Right lobe of liver (tissue), 6 donors: Measurements from ENCODE around the gene SEMA3B. TPM values are rescaled to one million over a fixed set of nuclear protein-coding genes. Genes with fewer than 3 reads are reported as not detected.

ENCODE experiments used
- ATAC-seq, 4 donors: fragments of 200-7000 bp; cut with Tn5 transposase; one replicate each; pipeline ENCODE4 v1.9.1; 2020; ENCODE audit warnings: mild to moderate bottlenecking in 4 of 4, moderate library complexity in 4 of 4
- DNase-seq, 3 donors: peaks; one replicate each; pipeline ENCODE4 v3.0.0-alpha.2; 2020
- H3K27ac ChIP-seq, 3 donors: fragments of 200-600 bp; one replicate each; pipeline ENCODE4 v1.8.0; 2022
- H3K27me3 ChIP-seq, 2 donors: fragments of 200-600 bp; one replicate each; pipeline ENCODE4 v1.8.0; 2022
- H3K36me3 ChIP-seq, 4 donors: fragments of 200-600 bp; sonication (generic) in 1 of 4; one replicate each; pipeline versions ENCODE4 v1.5.1 to v1.8.0; 2017 to 2022; ENCODE audit warnings: control low read depth in 1 of 4
- H3K4me1 ChIP-seq, 4 donors: fragments of 200-600 bp; sonication (generic) in 1 of 4; one replicate each; pipeline versions ENCODE4 v1.5.1 to v1.8.0; 2017 to 2022; ENCODE audit warnings: control low read depth in 1 of 4
- H3K4me3 ChIP-seq, 3 donors: fragments of 200-600 bp; one replicate each; pipeline ENCODE4 v1.8.0; 2022
- H3K9me3 ChIP-seq, 4 donors: fragments of 200-600 bp; sonication (generic) in 1 of 4; one replicate each; pipeline versions ENCODE4 v1.5.1 to v1.8.0; 2017 to 2022; ENCODE audit warnings: control low read depth in 1 of 4
- POLR2A ChIP-seq: fragments of 450-650 bp; IDR thresholded peaks from one replicate; pipeline ENCODE4 v1.6.1; 2017; ENCODE audit warnings: antibody characterized with exemption, mild to moderate bottlenecking
- WGBS: methylation state at CpG from one replicate; pipeline ENCODE4 v1.1.6; 2018; ENCODE audit warnings: low coverage, low lambda C conversion rate; ENCODE audit not compliant: insufficient coverage; ENCODE audit errors: missing lambda C conversion rate; 5-methylcytosine and 5-hydroxymethylcytosine counted together
- intact Hi-C, 2 donors: fragments of 100-400 bp; cut with DNase I; formaldehyde crosslinking; loops; one replicate each; pipeline versions ENCODE4 v1.11.2 to v1.14.1; 2022
- total RNA-seq, 6 experiments: library from RNA; depleted of rRNA in 2 of 6; stranded (reverse); fragments of >200 nt in 2 of 6; fragmentation: NEBNext Ultra II Directional in 3 of 6; extraction: Animal tissue kit (Norgen Biotek cat#: 25700) in 3 of 6; gene quantifications; one replicate each; pipeline versions ENCODE4 v1.1.0 to v1.2.4, GENCODE V29; 2016 to 2023
- TF ChIP-seq, protein P1 (sequence below), 4 donors: fragments of 200-600 bp in 3 of 4; fragments of 450-650 bp in 1 of 4; IDR thresholded peaks; one replicate each; pipeline versions ENCODE4 v1.5.1 to v1.8.0; 2016 to 2022; ENCODE audit warnings: antibody characterized with exemption in 4 of 4, mild to moderate bottlenecking in 2 of 4
- donor health status: DM: no; HTN: yes; CAD: no.
- donor health status: DM: no; HTN: no; CAD: no.
- donor health status: DM: no; HTN: no; CAD: no.
- donor health status: DM: no; HTN: yes; CAD: no.
- donor health status: DM: no; HTN: yes; CAD: no.

The SEMA3B gene
- total RNA-seq, 6 experiments from 2014 or later: 1.7 to 4.5 (median 2.6) TPM

- no peaks in the 10 kb centered on the region for H3K36me3 ChIP-seq
- H3K4me3 ChIP-seq: no peak overlapping the region
- intact Hi-C loops: loop anchor here (5.0 kb wide), 4 partner anchors 47 to 82 kb away; partner anchors contain the start of genes GNAT1 (in 1 of the 2), HYAL2 (in 1 of the 2) and TUSC2 (in 1 of the 2)
- no peaks in the 10 kb centered on the region for H3K27me3 ChIP-seq
- peaks cover 0 to 31% (median 5%) of the 10 kb centered on the region in 4 donors for H3K4me1 ChIP-seq
- TF ChIP-seq POLR2A: no peak
- TF ChIP-seq, protein P1, sequence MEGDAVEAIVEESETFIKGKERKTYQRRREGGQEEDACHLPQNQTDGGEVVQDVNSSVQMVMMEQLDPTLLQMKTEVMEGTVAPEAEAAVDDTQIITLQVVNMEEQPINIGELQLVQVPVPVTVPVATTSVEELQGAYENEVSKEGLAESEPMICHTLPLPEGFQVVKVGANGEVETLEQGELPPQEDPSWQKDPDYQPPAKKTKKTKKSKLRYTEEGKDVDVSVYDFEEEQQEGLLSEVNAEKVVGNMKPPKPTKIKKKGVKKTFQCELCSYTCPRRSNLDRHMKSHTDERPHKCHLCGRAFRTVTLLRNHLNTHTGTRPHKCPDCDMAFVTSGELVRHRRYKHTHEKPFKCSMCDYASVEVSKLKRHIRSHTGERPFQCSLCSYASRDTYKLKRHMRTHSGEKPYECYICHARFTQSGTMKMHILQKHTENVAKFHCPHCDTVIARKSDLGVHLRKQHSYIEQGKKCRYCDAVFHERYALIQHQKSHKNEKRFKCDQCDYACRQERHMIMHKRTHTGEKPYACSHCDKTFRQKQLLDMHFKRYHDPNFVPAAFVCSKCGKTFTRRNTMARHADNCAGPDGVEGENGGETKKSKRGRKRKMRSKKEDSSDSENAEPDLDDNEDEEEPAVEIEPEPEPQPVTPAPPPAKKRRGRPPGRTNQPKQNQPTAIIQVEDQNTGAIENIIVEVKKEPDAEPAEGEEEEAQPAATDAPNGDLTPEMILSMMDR (IDR thresholded peaks at IDR 0.05): peak; percentile 73 to 79 (median 76)
- H3K27ac ChIP-seq: no peak overlapping the region
- ATAC-seq: peak; percentile 59 to 63 (median 62)
- no peaks in the 10 kb centered on the region for H3K9me3 ChIP-seq
- DNase-seq: peak; percentile 75 to 81 (median 79)
- 16% methylated on average over 10 of the region's 26 CpGs for WGBS
Measured at GRCh38 chr3:50274371-50275104, 5.6 kb downstream of the SEMA3B start.

DNA sequence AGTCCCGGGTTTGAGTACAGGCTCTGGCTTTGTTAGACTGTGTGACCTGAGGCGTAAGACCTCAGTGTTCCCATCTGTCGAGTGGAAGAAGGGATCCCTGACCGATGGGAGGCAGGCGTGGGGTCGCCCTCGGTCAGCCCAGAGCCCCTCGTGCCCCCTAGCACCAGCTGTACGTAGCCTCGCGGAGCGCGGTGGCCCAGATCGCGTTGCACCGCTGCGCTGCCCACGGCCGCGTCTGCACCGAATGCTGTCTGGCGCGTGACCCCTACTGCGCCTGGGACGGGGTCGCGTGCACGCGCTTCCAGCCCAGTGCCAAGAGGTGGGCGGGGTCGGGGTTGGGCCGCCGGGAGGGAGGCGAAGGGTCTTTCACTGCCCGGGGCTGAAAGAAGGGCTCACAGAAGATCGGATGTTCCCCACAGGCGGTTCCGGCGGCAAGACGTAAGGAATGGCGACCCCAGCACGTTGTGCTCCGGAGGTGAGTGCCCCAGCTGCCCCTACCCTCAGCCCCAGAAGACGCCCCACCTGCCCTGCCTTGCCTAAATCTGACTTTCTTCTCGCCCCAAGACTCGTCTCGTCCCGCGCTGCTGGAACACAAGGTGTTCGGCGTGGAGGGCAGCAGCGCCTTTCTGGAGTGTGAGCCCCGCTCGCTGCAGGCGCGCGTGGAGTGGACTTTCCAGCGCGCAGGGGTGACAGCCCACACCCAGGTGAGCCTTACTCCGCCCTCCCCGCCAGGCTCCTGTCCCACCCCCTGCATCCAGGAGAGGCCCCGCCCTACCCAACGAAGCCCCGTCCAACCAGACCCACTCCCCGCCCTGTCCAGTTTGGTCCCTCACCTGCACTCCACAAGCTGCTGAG is 6.4 kb downstream of the SEMA3B start:
- WGBS: 20% methylated on average over 1 of the region's 65 CpGs
- Histone ChIP-seq H3K4me1 (peaks cover 0 to 31% (median 5%) of the 10 kb centered on the region in 4 donors), H3K9me3 (no peaks in the 10 kb centered on the region), H3K27me3 (no peaks in the 10 kb centered on the region), H3K27ac (no peak overlapping the region), H3K36me3 (no peaks in the 10 kb centered on the region), H3K4me3 (no peak overlapping the region)
- intact Hi-C loops: loop anchor here (5.0 kb wide), 2 partner anchors 52 to 83 kb away; partner anchors contain the start of genes GNAT1 (in 1 of the 2) and TUSC2 (in 1 of the 2)
- ATAC-seq: no peak
- no peak for DNase-seq
- TF ChIP-seq, protein P1 (IDR thresholded peaks at IDR 0.05): no peak
- no peak for TF ChIP-seq POLR2A

DNA sequence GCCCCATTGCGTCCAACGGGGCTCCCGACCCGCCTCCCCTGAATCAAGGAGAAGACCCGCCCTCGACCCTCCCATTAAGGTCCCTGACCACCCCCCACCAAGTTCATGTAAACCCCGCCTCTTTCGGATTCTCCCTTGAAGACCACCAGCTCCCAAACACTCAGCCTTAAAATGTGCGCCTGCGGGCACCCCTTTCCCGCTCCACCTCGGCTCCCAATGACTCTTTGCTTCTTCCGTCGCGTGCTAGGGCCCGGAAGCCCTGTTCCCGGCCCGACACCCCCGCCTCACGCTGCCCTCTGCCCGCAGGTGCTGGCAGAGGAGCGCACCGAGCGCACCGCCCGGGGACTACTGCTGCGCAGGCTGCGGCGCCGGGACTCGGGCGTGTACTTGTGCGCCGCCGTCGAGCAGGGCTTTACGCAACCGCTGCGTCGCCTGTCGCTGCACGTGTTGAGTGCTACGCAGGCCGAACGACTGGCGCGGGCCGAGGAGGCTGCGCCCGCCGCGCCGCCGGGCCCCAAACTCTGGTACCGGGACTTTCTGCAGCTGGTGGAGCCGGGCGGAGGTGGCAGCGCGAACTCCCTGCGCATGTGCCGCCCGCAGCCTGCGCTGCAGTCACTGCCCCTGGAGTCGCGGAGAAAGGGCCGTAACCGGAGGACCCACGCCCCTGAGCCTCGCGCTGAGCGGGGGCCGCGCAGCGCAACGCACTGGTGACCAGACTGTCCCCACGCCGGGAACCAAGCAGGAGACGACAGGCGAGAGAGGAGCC is 7.2 kb downstream of the SEMA3B start:
- no peak for ATAC-seq

More for the DNA sequence above, 7.2 kb downstream of the SEMA3B start:
- H3K27me3 ChIP-seq: no peaks in the 10 kb centered on the region
- no peak for TF ChIP-seq POLR2A
- TF ChIP-seq, protein P1 (IDR thresholded peaks at IDR 0.05): no peak
- DNase-seq: no peak
- no peaks in the 10 kb centered on the region for H3K36me3 ChIP-seq
- intact Hi-C loops: loop anchor here (5.0 kb wide), 2 partner anchors 51 to 84 kb away; partner anchors contain the start of genes GNAT1 (in 1 of the 2) and TUSC2 (in 1 of the 2)
- H3K27ac ChIP-seq: no peak overlapping the region
- 19% methylated on average over 16 of the region's 79 CpGs for WGBS
- no peak overlapping the region for H3K4me3 ChIP-seq
- peaks cover 0 to 29% (median 5%) of the 10 kb centered on the region in 4 donors for H3K4me1 ChIP-seq
- no peaks in the 10 kb centered on the region for H3K9me3 ChIP-seq
